Inflammatory macrophage treated with lipopolysaccharide for 4 hours (primary cell): ENCODE data around the gene MAP2K7.

ENCODE experiments used
- DNase-seq: peaks from one replicate; pipeline ENCODE4 v3.0.0-alpha.2; 2020

Gene MAP2K7

GRCh38 chr19:7867092-7867844, 36.4 kb upstream of the MAP2K7 start:
- no peak for DNase-seq

GRCh38 chr19:7868326-7868670, 35.4 kb upstream of the MAP2K7 start:
- DNase-seq, result no peak

- DNase-seq, result peak; percentile 61
Observed at GRCh38 chr19:7868671-7869452, 34.8 kb upstream of the MAP2K7 start.

GRCh38 chr19:7869453-7869909, 34.2 kb upstream of the MAP2K7 start:
- peak; percentile 31 for DNase-seq

GRCh38 chr19:7869910-7870511, 33.7 kb upstream of the MAP2K7 start:
- DNase-seq, result no peak

GRCh38 chr19:7870571-7871436, 32.9 kb upstream of the MAP2K7 start:
- peak; percentile 38 for DNase-seq

GRCh38 chr19:7871437-7872305, 32.0 kb upstream of the MAP2K7 start:
- peak; percentile 81 for DNase-seq

GRCh38 chr19:7872306-7873204, 31.1 kb upstream of the MAP2K7 start:
- DNase-seq, result no peak

GRCh38 chr19:7873304-7874075, 30.2 kb upstream of the MAP2K7 start:
- no peak for DNase-seq

- no peak for DNase-seq
Observed at GRCh38 chr19:7874076-7874896, 29.4 kb upstream of the MAP2K7 start, which contains the start of gene PRR36. Gene PRR36, minus strand, starts transcription at chr19:7874390. Its CDS starts 701 bp downstream, at chr19:7873689.

- DNase-seq, result no peak
Observed at GRCh38 chr19:7874897-7875273, 28.8 kb upstream of the MAP2K7 start.

- DNase-seq, result no peak
Observed at GRCh38 chr19:7877249-7877836, 26.3 kb upstream of the MAP2K7 start.

GRCh38 chr19:7879111-7879807, 24.4 kb upstream of the MAP2K7 start:
- DNase-seq, result no peak

- no peak for DNase-seq
Observed at GRCh38 chr19:7879836-7880235, 23.8 kb upstream of the MAP2K7 start.

- no peak for DNase-seq
Observed at GRCh38 chr19:7881910-7882309, 21.8 kb upstream of the MAP2K7 start.

GRCh38 chr19:7883105-7883504, 20.6 kb upstream of the MAP2K7 start:
- no peak for DNase-seq

GRCh38 chr19:7883796-7884570, 19.7 kb upstream of the MAP2K7 start:
- DNase-seq, result no peak
